CD4-positive, alpha-beta T cell treated with Interleukin-12 subunit alpha and Interleukin-12 subunit beta, for 1 hour (primary cell): ENCODE measurements around the gene RIMKLA.

Source experiments
- DNase-seq: peaks from one replicate; pipeline ENCODE4 v3.0.0-alpha.2; 2020

Gene RIMKLA

DNA sequence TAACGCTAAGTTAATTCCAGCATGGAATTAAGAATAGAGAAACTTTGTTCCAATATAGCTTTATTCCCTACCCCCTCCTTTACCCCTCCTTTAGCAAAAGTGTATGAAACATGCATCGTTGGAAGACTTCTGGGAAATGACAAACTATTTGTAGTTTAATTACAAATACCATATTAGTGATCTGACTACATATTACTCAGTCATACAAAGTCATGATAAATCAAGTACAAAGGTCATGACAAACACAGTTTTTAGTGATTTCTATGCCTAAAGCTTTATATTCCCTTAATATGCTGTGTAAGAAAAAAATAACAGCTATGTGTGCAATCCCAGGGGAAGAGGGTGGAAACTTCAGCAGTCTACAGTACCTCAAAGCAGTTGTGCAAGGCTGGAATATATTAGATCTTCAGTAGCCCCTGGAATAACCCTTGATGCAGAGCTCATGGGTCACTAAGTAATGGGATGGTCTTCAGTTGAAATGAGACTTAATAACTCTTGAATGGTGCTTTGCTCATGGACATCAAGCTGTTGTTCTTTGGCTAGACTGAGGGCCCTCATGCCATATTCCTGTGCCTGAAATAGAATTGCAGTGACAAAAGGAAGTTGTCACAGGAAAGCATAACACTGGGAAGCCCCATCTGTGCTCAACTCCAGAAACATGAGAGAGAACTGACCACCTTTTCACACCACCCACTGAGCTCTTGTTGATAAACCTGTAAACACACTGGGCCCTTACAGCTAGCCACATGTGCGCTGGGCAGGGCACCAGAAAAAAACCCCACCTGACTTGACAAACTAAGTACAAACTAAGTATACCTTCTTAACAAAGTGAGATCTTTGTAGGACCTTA lies 49.9 kb downstream of the RIMKLA start:
- DNase-seq = no peak

DNA sequence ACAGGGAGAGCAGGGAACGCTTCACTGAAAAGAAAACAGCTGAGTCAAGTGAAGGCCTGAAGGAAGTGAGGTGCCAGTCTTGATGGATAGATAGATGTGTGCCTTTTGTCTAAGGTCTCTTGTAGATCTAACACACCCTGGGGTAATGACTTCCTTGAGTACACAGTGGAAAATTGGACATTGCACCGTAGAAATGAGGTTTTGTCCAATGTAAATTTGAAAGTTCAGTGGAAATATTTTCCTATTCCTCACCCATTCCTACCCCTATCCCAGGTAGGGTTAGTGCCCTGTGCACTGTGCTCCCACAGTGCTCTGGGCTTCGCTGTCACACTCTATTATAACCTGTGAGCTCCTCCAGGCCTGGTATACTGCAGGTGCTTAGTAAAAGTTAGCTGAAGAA lies 50.9 kb downstream of the RIMKLA start:
- no peak for DNase-seq

DNA sequence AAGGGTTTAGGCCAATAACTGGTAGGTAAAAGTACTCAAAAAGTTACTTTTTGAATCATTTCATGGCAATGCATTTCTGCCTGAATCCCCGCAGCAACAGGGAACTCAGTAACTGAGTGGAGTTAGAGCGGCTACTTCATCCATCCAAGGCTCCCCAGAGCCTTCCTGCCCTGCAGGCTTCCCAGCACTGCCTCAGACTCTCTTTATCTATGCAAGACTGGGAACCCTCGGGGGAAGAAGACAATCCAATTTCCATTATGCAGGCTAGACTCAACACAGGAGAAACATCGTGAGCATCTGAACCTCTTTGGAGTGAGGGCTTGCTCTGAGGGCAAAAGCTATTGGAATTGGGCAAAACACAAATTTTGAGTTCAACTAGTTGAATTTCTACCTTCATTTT lies 52.1 kb downstream of the RIMKLA start:
- DNase-seq = no peak

DNA sequence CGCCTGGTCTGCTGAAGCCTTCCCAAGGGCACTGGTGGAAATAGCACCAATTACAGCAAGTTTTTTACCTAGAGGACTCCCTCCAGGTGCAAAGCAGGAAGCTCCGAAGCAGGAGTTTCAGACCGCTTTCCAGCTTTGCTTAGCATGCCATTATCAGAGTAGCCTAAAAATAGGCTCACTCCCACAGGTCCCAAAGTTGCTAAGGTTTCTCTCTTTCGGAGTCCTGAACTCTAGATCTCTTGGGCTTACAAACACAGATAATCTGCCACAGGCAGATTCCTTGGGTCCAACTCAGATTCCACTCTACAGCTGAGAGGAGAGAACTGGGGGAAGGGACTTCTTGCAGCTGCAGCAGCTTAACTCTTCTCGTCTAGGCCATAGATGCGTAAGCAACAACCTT lies 52.8 kb downstream of the RIMKLA start:
- no peak for DNase-seq

DNA sequence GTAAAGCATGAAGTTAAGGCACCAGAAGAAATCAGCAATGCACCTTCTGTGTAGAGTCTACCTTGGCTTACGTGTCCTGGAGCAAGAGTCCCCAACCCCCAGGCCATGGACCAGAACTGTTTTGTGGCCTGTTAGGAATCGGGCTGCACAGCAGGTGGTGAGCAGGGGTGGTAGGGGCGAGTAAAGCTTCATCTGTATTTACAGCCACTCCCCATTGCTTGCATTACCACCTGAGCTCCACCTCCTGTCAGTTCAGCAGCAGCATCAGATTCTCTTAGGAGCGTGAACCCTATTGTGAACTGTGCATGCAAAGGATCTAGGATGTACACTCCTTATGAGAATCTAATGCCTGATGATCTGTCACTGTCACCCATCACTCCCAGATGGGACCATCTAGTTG lies 53.7 kb downstream of the RIMKLA start:
- DNase-seq = no peak

DNA sequence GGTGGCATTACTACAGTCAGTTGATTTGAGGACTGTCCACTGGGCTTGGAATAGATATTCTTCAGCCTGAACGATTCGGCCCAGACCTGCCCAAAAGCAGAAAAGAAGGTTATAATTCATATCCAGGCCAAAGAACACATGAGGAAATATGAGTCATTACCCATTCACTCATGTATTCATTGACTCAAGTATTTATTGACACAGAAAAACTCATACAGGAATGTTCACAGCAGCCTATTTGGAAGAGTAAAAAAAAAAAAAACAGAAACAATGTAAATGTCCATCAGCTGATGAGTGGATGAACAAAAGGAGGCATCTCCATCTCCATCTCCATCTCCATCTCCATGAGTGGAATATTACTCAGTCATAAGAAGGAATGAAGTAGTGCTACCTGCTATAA lies 59.3 kb downstream of the RIMKLA start:
- DNase-seq = no peak

DNA sequence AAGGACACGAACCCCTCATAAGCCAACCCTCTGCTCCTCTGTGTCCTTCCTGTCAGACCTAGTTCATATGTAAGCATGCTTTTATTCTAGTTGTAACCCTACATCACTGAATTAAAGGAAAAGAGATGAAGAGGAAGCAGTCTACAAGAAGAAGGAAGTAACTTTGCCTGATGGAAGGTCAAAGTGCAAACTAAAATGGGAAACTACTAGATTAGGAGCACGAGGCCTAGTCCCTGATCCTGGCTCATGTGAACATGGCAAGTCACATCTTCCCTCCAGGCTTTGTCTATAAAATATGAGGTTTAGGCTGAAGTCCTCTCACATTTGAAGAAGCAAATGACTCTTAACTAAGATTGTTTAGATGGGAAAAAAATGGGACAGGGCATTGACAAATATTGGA lies 62.1 kb downstream of the RIMKLA start:
- no peak for DNase-seq

DNA sequence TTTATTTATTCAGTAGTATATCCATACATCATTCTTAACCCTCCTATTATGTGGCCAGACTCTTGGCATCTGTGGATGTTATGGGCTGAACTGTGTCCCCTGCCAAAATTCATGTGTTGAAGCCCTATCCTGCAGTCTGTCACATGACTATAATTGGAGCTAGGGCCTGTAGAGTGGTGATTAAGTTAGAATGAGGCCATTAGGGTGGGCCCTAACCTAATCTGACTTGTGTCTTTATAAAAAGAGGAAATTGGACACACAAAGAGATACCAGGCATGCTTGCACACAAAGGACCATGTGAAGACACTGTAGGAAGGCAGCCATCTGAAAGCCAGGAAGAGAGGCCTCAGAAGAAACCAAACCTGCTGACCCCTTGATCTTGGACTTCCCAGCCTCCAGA lies 68.7 kb downstream of the RIMKLA start:
- DNase-seq = no peak

DNA sequence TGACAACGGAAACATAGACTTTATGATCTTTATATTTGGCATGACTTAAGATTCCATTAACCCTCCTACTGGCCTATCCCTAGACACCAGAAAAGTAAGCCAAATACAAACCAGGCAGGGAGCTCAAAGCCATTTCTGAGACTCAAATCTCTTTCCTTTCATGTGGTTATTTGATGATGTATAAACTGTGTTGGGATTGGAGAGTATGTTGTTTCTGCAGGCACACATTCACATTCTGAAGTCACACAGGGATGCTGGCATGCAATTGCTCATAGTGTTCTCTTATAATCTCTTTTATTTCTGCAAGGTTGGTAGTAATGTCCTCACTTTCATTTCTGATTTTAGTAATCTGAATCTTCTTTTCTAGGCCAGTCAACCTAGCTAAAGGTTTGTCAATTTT lies 69.5 kb downstream of the RIMKLA start:
- no peak for DNase-seq

DNA sequence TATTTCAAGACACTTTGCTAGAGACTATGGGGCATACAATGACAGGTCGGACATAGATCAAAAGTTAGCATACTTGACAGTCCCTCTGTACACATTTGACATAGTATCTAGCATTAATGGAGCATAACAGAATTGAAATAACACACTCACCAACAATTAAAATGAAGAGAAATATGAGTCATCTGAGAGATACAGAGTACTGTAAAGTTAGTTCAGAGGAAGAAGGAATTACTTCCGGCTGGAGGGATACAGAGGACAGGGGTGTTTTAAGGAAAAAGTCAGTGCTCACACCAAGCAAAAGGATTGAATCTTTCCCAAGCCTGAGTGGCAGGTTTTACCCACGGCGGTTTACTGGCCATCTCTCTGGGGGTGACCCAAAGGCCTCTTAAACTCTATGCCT lies 72.8 kb downstream of the RIMKLA start:
- DNase-seq = no peak

DNA sequence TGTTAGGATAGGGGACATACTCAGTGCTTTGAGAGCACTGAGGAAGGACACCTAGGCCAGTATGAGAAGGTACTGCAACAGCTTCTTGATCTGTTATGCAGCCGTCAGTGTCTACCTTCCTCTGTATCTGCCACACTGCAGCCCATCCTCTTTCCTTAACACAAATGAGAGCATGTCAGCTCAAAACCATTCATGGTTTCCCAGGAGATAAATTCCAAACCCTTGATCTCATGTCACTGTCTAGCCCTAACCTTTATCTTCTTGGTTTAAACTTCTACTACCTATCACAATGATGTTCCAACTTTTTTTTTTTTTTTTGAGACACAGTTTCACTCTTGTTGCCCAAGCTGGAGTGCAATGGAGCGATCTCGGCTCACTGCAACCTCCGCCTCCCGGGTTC lies 73.8 kb downstream of the RIMKLA start:
- no peak for DNase-seq

DNA sequence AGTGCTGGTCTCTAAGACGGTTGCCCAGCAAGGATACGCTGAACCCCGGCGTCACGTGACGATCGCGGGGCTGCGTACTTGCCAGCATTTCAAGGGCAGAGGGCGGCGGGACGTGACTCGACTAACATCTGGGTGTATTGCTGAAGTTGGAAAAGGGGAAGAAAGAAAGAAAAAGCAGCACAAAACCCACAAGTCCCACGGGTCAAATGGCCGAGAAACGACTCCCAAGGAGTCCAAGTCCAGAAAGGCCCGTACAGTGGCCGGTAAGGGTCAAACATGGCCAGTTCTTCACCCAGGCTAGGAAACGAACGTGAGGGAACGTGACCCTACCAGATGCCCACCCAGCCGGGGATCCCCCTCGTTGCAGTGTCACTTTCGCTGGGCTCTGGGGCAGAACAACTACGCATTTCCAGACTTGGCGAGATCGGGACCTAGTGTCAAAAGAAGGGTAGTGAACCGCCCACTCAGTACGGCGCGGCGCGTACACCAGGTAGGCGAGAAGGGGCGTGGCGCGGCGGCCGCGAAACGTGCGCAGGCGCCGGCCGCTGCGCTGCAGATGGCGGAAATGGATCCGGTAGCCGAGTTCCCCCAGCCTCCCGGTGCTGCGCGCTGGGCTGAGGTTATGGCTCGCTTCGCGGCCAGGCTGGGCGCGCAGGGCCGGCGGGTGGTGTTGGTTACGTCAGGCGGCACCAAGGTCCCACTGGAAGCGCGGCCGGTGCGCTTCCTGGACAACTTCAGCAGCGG lies 75.6 kb downstream of the RIMKLA start, which contains the start of the genes PPCS and ZMYND12:
TSS of gene PPCS (plus strand) at position 534 of the 744 bp plus-strand sequence. CDS start at position 557, 23 bp downstream.
TSS of gene ZMYND12 (minus strand) at position 13 of the 744 bp plus-strand sequence. CDS start 25 bp downstream, outside the sequence.
- peak; percentile 91 for DNase-seq

DNA sequence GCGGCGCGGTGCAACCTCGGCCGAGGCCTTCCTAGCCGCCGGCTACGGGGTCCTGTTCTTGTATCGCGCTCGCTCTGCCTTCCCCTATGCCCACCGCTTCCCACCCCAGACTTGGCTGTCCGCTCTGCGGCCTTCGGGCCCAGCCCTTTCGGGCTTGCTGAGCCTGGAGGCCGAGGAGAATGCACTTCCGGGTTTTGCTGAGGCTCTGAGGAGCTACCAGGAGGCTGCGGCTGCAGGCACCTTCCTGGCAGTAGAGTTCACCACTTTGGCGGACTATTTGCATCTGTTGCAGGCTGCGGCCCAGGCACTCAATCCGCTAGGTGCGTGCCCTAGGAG lies 76.1 kb downstream of the RIMKLA start:
- peak; percentile 68 for DNase-seq

DNA sequence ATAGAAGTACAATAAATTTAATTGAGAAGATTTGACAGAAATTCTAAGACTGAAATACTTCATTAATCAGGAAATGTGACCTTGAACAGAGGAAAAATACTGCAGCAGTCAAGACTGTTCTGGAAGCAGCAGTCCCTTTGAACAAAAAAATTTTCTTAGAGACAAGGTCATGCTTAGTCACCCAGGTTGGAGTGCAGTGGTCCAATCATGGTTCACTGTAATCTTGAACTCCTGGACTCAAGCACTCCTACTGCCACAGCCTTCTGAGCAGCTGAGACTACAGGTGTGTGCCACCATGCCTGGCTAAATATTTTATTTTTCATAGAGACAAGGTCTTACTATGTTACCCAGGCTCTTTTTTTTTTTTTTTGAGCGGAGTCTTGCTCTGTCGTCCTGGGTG lies 80.6 kb downstream of the RIMKLA start:
- DNase-seq = no peak

DNA sequence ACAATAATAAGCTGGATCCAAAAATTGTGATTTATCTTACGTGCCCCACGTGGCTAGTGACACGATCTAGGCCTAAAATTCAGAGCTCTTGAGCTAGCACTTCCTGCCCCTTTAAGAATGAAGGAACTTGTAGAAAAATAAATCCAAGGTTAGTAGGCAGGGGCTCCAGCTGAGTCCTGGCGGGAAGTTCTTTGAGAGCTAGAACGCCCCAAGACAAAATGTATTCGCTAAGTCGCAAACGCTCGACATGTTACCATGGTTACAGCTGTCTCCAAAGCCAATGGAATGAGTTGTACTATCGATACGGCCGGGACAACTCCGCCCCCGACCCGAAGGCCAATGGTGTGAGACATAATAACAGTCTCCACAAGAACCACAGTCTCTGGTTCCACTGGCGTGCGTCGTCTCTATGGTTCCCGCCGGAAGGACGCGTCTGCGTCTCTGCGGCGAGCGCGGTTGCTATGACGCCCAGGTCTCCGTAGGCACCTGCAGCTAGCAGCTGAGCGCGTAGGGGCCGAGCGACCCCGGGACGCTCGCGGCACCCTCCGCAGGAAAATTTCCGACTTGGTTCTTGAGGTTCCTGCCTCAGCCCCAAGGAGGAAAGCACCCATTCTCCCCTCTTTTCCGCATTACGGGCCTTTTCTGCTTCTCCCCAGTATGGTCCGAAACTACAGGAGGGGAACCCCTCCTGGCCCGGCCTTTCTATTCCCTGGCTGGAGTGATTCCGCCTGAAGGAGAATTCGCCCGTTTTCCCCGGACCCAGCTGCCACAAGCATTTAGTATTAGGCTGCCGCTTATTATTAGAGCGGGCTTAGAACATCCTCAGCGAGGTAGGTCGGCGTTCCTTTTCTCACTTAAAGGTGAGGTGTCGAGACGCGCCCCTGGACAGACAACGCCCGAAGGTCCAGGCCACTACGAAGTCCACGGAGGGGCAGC lies 82.5 kb downstream of the RIMKLA start, which contains the start of gene CCDC30:
TSS of gene CCDC30 (plus strand) at position 459 of the 936 bp plus-strand sequence. CDS start 17,266 bp downstream, outside the sequence.
- DNase-seq = peak; percentile 98

DNA sequence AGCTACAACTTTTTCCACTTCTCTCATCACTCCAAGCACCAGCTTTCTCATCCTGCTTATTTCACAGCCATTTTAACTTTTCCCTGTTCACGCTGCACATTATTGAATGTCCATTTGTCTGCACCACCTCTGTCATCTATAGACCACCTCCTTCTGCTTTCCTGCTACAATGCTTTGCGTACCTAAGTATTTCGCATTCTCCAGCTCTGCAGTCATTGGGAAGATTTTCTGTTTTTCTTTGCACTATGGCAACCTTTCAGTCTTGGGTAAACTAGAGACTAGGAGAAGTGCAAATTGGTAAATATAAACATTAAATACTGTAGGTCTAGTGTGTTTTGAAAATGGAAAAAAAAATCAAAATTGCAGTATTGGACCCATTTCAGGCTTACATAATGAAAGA lies 83.3 kb downstream of the RIMKLA start:
- no peak for DNase-seq

DNA sequence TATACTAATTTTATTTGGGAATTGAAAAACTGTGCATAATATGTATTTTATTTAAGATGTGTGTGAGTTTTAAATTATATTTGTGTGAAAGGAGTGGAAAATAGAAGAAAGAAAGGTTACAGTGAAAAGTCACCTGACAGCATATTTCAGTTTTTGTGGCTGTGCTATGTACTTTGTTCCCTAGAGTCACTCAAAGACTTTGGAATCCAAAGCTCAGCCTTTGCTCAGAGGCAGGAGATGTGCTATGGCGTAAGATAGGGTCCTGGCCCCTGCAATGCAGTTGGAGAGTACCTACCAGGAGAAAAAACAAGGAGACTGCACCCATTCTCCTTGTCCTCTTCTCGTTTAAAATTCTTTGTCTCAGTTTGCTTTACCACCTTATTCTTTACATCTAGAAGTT lies 85.4 kb downstream of the RIMKLA start:
- no peak for DNase-seq

DNA sequence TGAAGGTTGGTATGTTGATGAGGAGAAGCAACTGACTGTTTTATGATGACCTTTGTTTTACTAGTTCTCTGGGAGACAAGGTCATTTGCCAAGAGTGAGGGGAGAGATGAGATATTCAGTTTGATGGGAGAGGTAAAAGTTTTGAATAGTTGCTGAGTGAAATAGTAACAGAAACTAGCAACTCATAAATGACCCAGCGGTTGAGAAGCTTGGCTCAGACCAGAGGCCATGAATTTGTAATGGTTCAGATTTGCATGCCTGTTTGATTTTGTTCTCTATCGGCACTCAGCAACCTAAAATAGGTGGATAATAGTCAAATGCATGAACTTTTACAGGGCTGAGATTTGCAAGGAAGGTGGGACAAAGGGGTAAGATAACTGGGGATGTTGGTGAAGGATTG lies 89.1 kb downstream of the RIMKLA start:
- DNase-seq = no peak
